ENCODE data around the gene SLC10A7.

DNA sequence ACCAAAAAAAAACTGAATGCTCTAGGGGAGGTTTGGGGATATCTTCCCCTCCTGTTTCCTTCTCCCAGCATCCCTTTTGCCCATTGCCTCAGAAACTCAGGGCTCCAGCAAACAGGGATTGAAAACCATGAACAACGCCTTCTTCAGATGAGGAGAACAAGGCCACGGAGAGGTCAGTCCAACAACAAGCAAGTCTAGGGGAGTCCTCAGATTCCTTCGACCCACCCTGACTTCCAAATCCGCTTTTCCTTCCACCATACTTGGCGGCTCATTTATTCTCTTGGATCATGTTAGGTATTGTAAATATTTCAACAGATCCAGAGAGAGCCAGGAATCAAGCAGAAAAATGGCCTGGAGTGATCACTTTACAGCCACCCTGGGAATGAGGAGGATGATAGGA, 285.5 kb downstream of the SLC10A7 start:
- TF ChIP-seq YY1 (IDR thresholded peaks at IDR 0.05; ENCODE audit: insufficient read depth, insufficient read length) (no peak), SUZ12 (IDR thresholded peaks at IDR 0.05; ENCODE audit: extremely low read depth, insufficient read depth, insufficient read length) (no peak)
